Measurements from ENCODE around the gene CTNNBL1.
"Not testable (repeated sequence)": the region's sequence is repeated elsewhere in the genome, so short reads cannot be mapped to it uniquely, and the experiment has no call there.

Gene CTNNBL1

DNA sequence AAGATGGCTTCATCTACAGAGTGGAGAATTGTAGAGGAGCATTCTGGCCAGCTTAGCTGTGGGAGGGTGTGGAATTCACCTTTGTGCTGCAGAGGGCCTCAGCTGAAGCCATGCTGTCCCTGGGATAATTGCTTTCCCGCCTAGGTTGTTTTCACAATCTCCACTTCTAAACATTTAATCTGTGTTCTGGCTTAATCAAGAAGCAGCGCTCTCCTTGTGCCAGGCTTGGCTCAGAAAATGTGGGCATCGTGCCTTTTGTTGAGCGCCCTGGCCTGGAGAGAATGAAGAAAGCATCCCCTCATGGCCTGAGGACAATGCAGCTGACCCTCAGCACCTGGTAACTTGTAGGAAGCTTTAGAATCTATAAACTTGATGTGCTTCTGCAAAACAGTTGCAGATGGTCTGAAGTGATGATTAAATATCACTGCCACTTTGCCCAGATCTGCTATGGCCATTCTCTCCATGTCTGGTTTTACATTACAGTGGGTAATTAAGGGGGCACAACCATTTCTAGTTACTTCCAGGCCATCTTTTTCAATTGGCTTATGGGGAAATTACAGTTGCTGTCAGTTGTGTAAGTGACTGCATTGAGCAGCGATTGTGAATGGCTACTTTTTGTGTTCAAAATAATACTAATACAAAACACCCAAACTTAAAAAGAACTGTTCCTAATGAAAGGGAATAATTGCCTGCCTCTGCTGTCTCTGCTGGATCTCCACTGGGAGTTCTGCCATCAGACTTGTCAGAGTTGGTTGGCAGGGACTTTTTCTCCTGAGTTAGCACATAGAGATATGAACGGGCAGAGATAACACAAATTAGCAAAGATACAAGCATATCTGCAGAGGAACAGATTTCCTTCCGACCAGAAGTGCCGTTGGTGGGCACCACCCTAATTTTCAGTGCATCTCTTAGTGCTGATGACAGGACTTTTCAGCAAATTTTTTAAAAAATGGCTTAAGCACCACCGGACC lies 18.4 kb downstream of the CTNNBL1 start:
- no peak for DNase-seq (ENCODE audit: low read depth, low spot score)

DNA sequence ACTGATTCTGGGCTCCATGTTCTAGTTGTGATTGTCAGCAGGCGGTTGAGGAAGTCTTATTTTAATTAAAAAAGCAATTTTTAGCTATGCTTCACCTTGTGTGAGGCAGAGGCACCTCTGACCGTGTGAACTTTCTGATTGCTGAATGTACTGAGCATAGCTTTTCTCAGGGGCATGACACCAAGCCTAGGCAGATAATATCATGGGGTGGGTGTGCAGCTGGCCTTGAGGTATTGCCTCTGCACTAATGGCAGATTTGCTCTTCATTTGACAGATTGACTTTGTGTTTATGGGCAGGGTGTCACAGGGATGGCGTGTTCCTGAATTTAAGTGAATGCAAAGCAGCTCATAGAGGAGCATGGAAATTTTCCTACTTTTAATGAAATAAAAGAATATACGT lies 19.6 kb downstream of the CTNNBL1 start:
- DNase-seq (ENCODE audit: low read depth, low spot score): no peak

DNA sequence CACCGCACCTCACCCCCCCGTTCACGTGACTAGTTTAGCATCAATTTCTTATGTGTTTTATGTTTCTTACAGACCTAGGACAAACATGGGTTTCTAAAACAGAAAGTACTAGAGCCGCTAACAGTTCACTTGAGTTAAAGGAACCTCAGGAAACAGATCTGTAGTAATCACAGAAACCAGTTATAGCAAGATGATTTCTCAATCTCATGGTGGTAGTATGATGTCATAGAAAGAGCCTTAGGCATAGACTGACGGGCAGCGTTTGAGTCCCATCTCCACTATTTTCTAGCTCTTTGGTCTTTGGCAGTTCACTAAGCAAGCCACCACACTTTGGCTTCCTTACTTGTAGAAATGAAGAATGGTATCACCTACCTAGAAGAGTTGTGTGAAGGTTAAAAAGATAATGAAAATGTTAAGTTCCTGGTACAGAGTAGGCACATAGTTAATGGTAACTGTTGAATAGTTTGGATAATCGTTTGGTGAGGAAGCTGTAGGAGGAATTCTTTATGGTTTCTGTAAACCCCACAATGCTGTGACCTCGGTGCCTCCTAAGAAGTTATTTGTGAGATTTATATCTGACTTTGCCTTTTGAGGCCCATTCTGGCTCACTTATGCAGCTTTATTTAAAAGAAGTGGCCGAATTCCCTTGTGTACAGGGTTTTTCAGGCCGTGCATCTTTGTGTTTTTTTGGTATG lies 21.3 kb downstream of the CTNNBL1 start:
- DNase-seq (ENCODE audit: low read depth, low spot score): no peak

DNA sequence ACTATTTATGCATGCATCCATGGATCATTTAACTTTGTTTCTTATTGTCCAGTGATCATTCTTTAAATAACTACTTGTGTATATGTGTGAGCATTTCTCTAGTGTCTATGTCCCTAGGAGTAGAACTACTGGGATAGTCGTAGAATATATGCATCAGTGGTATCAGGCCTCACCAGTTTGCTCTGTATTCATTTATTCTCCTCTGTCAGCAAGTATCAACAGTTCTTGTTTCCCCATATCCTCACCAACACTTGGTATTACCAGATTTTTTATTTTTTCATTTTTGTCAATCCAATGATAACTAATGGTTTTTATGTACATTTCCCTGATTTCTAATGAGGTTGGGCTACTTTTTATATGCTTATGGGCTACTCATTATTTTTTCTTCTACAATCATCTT lies 27.9 kb downstream of the CTNNBL1 start:
- DNase-seq (ENCODE audit: low read depth, low spot score): no peak

DNA sequence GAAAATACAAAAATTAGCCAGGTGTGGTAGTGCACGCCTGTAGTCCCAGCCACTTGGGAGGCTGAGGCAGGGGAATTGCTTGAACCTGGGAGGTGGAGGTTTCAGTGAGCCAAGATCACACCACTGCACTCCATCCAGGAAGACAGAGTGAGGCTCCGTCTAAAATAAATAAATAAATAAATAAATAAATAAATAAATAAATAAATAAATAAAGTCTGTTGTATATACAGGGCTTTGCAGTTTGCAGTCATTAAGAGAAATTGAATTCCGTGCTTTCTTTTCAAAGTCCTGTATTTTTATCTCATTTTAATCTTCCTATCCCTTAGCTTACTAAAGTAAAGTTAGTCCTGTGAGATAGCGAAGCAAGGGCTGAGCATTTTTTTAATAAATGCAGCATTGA lies 28.5 kb downstream of the CTNNBL1 start:
- DNase-seq (ENCODE audit: low read depth, low spot score): not testable (repeated sequence)

DNA sequence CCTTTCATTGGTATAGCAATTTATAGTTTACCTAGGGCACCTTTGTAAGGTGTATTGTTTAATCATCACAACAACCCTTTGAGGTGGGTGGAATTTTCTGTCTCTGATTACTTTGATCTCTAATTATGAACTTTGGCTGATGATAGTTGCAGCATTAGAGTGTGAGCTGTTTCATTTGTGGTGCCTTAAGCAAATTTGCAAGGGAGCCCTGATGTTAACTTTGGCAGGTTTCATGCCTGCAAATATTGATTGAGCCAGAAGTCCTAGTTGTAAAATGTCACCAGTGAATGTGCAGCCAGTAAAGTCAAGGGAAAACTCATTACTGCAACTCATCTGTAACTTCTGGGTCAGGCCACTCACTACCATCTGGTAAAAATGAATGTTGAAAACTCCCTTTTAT lies 29.8 kb downstream of the CTNNBL1 start:
- no peak for DNase-seq (ENCODE audit: low read depth, low spot score)

DNA sequence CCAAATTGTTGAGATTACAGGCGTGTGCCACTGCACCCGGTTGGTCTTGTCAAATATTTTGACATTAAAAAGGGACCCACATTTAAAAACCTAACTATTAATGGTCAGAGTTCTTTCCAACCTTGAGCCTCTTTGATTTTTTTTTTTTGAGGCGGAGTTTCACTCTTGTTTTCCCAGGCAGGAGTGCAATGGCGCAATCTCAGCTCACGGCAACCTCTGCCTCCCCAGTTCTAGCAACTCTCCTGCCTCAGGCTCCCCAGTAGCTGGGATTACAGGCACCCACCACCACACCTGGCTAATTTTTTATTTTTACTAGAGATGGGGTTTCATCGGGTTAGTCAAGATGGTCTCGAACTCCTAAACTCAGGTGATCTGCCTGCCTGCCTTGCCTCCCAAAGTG lies 31.3 kb downstream of the CTNNBL1 start:
- DNase-seq (ENCODE audit: low read depth, low spot score): no peak

DNA sequence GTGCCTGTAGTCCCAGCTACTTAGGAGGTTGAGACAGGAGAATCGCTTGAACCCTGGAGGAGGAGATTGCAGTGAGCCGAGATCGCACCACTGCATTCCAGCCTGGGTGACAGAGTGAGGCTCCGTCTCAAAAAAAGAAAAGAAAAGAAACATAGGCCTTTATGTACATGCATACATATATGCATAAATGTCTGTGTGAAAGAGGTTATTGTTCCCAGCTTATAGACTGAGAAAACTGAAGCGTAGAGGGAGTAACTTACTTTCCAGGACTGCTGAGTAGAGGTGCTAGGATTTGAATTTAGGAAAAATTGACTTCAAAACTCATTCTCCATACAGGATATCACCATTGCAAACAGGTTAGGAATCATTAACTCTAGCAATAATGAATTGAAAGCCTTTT lies 32.0 kb downstream of the CTNNBL1 start:
- DNase-seq (ENCODE audit: low read depth, low spot score): no peak

DNA sequence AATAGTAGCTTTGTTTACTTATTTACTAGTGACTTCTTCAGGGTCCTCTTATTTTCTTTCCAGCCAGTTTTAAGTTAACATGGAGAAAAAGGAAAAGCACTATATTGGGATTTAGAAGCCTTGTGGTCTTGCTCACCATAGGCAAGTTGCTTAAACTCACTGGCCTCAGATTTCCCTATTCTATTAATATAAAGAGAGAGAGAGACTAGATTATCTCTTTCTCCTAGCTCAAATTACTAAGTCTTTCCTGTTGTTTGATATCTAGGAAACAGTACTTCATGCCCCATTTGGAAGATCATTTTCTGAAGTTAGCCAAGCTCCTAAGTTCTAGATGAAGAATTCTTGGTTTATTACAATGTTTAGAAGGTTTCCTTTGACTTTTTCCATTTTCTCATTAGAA lies 32.5 kb downstream of the CTNNBL1 start:
- DNase-seq (ENCODE audit: low read depth, low spot score): no peak

DNA sequence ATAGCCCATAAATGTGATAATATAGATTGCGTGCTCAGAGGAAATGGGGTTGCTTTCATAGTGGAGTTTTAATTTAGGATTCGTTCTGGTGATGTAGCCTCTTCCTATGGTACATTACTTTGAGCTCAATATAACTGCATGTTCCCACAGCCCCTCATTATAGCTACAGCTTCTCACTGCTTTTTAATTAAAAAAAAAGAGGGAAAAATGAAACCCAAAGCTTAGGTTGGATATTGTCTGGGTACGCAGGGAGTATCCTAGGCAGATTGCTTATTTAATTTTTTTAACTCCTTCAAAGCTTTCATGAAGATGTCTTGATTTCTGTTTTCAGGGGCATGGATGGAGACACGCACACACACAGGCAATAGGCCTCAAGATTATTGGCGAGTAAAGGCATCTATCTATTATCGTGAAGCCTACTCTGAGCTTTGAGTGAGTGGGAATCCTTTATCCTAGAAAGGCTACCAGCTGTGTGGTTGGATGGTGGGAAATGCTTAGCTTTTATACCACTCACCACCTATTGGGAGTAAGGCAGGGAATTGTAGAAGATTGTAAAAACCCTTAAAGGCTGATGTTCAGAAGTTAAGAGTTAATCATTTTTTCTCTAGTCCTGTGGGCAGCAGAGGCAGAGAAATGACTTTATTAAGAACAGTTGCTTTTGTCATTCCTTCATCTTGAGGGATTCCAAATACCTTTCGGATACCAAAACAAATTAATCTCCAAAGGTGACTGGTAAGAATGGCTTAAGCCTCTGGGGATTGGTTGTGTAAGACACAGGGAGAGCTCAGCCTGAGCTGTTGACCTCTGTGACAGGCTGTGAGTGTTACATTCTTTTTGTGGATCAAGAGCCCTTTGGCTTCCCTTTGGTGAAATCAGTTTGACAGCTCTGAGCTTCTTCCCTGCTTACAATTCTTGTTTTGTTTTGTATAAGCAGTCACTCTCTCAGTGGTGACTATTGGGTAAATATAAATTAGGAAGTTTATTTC lies 33.4 kb downstream of the CTNNBL1 start:
- DNase-seq (ENCODE audit: low read depth, low spot score): no peak

DNA sequence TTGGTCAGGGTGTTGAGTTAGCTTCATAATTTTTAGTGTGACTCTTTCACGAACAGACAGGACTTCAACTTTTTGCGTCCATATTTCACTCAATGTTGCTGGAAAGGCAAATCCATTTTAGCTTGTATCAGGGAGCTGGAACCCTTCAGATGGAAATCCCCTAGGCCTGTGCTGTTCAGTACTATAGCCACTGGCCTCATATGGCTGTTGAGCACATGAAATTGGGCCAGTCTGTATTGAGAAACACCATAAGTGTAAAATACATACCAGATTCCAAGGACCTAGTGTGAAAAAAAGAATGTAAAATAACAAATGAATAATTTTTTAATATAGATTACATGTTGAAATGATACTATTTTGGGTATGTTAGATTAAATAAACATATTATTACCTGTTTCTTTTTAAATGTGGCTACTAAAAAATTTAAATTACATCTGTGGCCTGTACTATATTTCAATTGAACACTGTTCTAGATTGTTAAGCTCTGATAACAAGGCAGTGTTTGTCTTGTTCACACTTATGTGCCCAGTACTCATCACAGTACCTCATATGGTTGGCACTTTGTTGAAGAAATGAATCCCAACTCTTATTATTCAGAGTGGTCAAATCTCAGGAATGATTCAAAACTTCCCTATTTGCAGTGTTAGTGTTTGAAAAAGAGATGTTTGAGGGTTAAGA lies 34.3 kb downstream of the CTNNBL1 start:
- DNase-seq (ENCODE audit: low read depth, low spot score): no peak

DNA sequence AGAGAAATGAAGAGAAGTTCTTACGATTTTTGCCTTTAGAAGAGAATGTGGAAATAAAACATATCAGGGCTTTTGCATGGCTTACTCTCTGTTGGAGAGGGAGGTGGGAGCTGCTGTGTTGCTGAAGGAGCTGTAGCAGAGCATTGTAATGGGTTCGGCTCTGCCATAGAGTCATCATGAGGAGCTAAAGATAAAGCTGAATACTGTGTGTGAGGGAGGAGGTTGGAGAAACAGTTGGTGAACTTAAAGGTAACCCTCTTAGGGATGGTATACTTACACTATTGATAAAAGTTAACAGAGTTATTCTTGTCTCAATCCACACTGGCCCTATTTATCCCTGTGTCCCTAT lies 34.8 kb downstream of the CTNNBL1 start:
- no peak for DNase-seq (ENCODE audit: low read depth, low spot score)

DNA sequence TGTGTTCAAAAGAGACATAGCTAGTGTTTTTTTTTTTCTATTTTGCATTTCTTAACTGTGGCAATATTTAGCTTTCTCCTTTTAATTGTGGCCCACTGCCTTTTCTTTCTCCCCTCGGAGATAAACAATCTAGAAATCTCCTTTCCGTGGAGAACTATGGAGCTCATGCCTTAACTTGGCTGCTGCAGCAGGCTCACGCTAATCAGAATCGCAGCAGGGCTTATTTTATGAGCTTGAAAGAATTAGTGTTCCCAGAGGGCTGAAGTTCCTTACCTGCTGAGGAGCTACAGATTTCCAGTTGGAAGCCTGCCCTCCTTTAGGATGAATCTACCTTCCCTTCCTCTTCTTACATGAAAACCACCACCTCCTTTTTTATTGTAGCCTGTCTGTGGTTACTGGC lies 35.6 kb downstream of the CTNNBL1 start:
- DNase-seq (ENCODE audit: low read depth, low spot score): no peak

DNA sequence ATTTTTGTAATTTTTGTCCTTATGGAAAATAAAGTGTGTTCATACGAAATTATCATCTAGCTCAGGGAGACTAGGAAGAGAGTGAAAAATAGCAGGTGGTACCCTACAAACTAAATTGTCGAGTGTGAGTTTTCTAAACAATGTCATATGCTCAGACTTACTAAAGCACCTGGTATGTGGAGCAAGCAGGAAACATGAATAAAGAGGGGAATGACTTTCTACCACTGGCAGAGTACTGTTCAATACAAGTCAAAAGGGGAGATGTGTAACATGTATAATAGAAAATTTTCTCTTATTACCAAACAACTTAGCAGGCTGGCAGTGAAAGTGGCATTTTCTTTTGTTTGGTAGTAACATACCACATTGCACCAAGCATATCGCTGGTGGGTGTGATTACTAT lies 36.1 kb downstream of the CTNNBL1 start:
- no peak for DNase-seq (ENCODE audit: low read depth, low spot score)

DNA sequence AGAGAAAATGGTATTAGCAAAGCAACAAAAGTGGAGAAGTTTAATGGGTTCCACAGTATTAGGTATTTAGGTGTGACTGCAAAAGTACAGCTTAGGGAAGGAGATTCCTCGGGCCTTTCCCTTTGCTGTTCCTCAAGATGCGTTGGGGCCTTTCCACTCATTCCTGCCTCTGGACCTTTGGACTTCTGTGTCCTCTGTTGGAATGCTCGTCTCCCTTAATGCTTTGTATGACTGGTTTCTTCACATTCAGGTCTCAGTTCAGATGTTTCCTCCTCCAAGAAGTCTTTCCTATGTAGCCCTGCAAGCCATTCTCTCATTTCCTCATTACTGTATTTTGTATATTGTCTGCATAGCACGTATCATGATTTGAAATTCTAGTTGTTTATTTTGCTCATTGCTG lies 39.6 kb downstream of the CTNNBL1 start:
- DNase-seq (ENCODE audit: low read depth, low spot score): no peak

DNA sequence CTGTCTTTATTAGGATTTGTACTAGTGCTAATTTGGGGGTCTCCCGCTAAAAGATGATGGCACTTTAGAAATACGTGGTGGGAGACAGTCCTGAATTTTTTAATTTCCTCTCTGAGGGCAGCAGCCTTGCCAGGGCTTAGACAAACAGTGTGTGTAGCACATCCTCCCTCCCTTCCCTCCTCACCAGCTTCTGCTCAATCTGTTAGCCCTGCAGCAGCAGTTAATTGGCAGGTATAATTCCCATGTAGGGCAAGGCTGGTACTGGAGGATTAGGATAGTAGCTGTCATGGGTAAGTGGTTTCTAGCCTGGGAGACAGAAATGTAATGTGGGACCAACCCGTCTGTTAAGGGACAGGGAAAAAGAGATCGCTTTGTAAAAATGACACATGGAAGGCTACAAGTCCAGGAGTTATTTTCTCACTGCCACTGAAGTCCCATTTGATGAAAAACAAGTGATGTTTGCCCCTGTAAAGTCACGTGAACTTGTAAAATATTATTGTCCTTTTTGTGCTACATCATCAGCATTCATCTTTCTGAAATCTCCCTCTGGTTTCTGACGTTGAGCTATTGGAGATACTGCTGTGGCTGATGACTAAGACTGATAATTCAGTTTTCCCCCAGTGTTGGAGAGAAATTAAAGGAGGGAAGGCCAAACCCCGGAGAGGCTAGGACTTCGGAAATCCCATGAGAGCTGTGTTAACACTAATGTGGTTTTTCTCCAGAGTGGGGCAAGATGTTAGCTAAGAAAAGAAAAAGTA lies 40.6 kb downstream of the CTNNBL1 start:
- no peak for DNase-seq (ENCODE audit: low read depth, low spot score)

DNA sequence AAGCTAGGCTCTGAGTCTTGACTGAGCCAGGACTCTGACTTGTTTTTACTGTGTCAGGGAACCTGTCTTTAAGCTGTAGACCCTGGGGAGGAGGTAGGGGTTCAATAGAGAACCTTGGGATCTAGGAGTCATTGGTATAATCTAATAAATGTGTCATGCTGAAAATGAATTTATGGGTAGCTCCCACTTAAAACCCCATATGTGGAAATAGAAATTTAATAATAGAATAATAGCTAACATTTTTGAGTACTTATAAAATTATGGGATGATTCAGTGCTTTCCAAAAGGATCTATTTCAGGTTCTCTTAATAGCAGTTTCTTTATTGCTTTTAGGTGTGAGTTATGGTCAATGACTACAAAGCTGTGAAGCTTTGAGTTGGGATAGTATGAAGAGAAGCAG lies 41.7 kb downstream of the CTNNBL1 start:
- DNase-seq (ENCODE audit: low read depth, low spot score): no peak

DNA sequence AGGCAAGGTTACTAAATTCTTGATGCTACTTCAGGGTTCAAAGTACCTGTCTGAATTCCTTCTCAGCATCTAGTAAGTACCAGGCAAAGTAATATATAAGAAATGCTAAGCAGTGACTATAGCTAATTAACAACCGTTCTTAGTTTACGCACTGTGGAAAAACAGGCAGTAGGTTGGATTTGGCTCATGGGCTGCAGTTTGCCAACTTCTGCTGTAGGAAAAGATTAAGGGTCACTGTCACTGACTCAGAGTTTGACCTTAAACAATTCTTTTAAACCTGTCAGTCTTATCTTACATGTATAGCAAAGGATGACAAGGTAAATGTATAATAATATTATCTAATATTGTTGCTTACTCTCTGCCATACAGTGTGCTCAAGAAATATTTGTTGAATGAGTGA lies 42.3 kb downstream of the CTNNBL1 start:
- no peak for DNase-seq (ENCODE audit: low read depth, low spot score)

DNA sequence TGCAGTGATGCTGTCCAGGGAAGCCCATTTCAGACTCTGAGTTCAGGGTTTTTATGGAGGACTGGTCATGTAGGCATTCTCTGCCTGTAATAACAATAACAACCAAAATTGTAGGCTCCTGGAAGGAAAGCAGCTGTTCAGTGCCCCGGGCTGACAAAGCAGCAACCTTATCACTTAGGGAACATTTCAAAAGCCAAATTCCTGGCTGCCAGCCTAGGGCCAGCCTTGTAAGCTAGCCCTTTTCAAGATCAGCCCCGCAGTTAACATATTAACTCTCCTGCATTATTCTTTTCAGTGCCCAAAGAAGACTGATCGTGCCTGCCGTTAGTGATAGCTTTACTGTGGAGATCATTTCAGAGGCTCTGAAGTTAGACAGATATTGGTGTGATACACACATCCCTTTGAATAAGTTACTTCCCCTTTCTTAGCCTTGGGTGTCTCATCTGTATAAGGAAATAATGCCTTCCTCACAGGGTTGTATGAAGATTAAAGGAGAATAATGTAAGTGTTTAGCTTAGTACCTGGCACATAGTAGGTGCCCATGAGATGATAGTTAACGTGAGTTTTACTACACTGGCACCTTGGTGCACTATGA lies 44.1 kb downstream of the CTNNBL1 start:
- no peak for DNase-seq (ENCODE audit: low read depth, low spot score)

DNA sequence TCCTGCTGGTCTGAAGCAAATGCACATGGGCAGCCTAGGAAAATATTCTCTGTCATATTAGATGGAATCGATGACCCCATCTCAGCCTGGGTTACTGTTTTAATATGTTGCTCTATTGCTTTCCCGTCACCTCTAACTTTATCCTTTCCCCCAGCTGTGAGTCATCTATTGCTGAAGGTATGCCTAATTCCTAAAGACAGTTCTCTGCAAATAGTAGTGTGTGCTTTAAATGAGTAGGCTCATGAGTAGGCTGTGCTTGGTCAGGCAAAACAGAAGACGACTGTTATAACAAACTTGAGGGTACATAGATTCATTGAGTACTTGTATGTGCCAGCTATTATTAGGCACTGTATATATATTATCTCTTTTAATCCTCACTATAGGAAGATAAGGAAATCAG lies 47.2 kb downstream of the CTNNBL1 start:
- DNase-seq (ENCODE audit: low read depth, low spot score): no peak
